ENCODE results near the gene PPP1R12B. TPM values are rescaled to one million over a fixed set of nuclear protein-coding genes. Genes with fewer than 3 reads are reported as not detected.
"Not testable (repeated sequence)": the region's sequence is repeated elsewhere in the genome, so short reads cannot be mapped to it uniquely, and the experiment has no call there.

The PPP1R12B gene
- total RNA-seq, 1 donor from 2014 or later, result 636 TPM

- no peak for ATAC-seq (ENCODE audit: poor library complexity)
- intact Hi-C loops (cut with DNase I), result no loop called here
- no peak for DNase-seq
Measured at GRCh38 chr1:202579806-202580205, 231.3 kb downstream of the PPP1R12B start.

GRCh38 chr1:202580619-202581018 lies 232.1 kb downstream of the PPP1R12B start:
- DNase-seq (no peak), ATAC-seq (ENCODE audit: poor library complexity) (no peak)
- intact Hi-C loops (cut with DNase I), result no loop called here

GRCh38 chr1:202582350-202582749 lies 233.9 kb downstream of the PPP1R12B start:
- DNase-seq; intact Hi-C loops (cut with DNase I); ATAC-seq (ENCODE audit: poor library complexity): not testable (repeated sequence)

GRCh38 chr1:202584707-202585589 lies 236.4 kb downstream of the PPP1R12B start:
- ATAC-seq (ENCODE audit: poor library complexity) (no peak), DNase-seq (no peak)
- intact Hi-C loops (cut with DNase I), result no loop called here

GRCh38 chr1:202585590-202585933 lies 237.1 kb downstream of the PPP1R12B start:
- no peak for DNase-seq
- intact Hi-C loops (cut with DNase I), result no loop called here
- ATAC-seq (ENCODE audit: poor library complexity), result no peak

GRCh38 chr1:202586018-202586821 lies 237.7 kb downstream of the PPP1R12B start:
- intact Hi-C loops (cut with DNase I), result no loop called here
- peak; percentile 0 for ATAC-seq (ENCODE audit: poor library complexity)
- DNase-seq, result peak; percentile 58

- no peak for DNase-seq
- intact Hi-C loops (cut with DNase I), result no loop called here
- ATAC-seq (ENCODE audit: poor library complexity), result no peak
Measured at GRCh38 chr1:202586871-202587270, 238.4 kb downstream of the PPP1R12B start.

- no peak for DNase-seq
- ATAC-seq (ENCODE audit: poor library complexity), result no peak
- intact Hi-C loops (cut with DNase I), result no loop called here
Measured at GRCh38 chr1:202587859-202588485, 239.5 kb downstream of the PPP1R12B start.

GRCh38 chr1:202588503-202589189 lies 240.1 kb downstream of the PPP1R12B start:
- ATAC-seq (ENCODE audit: poor library complexity), result peak; percentile 28
- intact Hi-C loops (cut with DNase I), result no loop called here
- no peak for DNase-seq

- DNase-seq (peak; percentile 90), ATAC-seq (ENCODE audit: poor library complexity) (peak; percentile 81)
- intact Hi-C loops (cut with DNase I), result no loop called here
Measured at GRCh38 chr1:202589190-202589930, 240.9 kb downstream of the PPP1R12B start.

GRCh38 chr1:202590126-202590525 lies 241.6 kb downstream of the PPP1R12B start:
- DNase-seq (no peak), ATAC-seq (ENCODE audit: poor library complexity) (peak; percentile 1)
- intact Hi-C loops (cut with DNase I), result no loop called here

- intact Hi-C loops (cut with DNase I), result no loop called here
- DNase-seq (no peak), ATAC-seq (ENCODE audit: poor library complexity) (no peak)
Measured at GRCh38 chr1:202590975-202591411, 242.5 kb downstream of the PPP1R12B start.

- ATAC-seq (ENCODE audit: poor library complexity), result no peak
- intact Hi-C loops (cut with DNase I), result no loop called here
- no peak for DNase-seq
Measured at GRCh38 chr1:202591515-202591914, 243.0 kb downstream of the PPP1R12B start.

- intact Hi-C loops (cut with DNase I), result no loop called here
- no peak for DNase-seq
- no peak for ATAC-seq (ENCODE audit: poor library complexity)
Measured at GRCh38 chr1:202592146-202592545, 243.6 kb downstream of the PPP1R12B start.

- ATAC-seq (ENCODE audit: poor library complexity), result no peak
- intact Hi-C loops (cut with DNase I), result no loop called here
- DNase-seq, result no peak
Measured at GRCh38 chr1:202593845-202594244, 245.3 kb downstream of the PPP1R12B start.

GRCh38 chr1:202596638-202597037 lies 248.1 kb downstream of the PPP1R12B start:
- intact Hi-C loops (cut with DNase I), result no loop called here
- DNase-seq, result no peak
- no peak for ATAC-seq (ENCODE audit: poor library complexity)

GRCh38 chr1:202597090-202597761 lies 248.7 kb downstream of the PPP1R12B start:
- intact Hi-C loops (cut with DNase I), result no loop called here
- DNase-seq (no peak), ATAC-seq (ENCODE audit: poor library complexity) (no peak)
